Caco-2 (cell line): Measurements from ENCODE around the gene SHMT1. TPM values are rescaled to one million over a fixed set of nuclear protein-coding genes. Genes with fewer than 3 reads are reported as not detected.
A peak's percentile ranks its signal among the peaks of the same experiment; 100 is the strongest.

Source experiments
- BruUV-seq: library from RNA; stranded (reverse); fragments of 400-500 nt; replicated peaks from 2 replicates; lab custom pipeline; 2021; lab: Mats Ljungman, UMichigan
- CTCF ChIA-PET: fragments of 300-600 bp; sonication (Branson Sonifier 250); formaldehyde crosslinking; loops from one replicate; lab custom pipeline; 2022; ENCODE audit warnings: antibody characterized with exemption; lab: Charles Lee
- POLR2A ChIA-PET: fragments of 300-600 bp; sonication (Branson Sonifier 250); formaldehyde crosslinking; loops from one replicate; lab custom pipeline; 2022; ENCODE audit warnings: antibody characterized with exemption; lab: Charles Lee
- DNase-seq, 2 experiments: peaks; one replicate each; pipeline versions ENCODE4 v3.0.0 to v3.0.0-alpha.2; 2020 to 2022
- H3K27me3 ChIP-seq: replicated peaks from 2 replicates; pipeline ENCODE4 v1.6.0; 2011; ENCODE audit warnings: low read length; ENCODE audit not compliant: control insufficient read depth, insufficient read depth
- H3K36me3 ChIP-seq: 2 replicates; pipeline ENCODE4 v1.5.1; 2011; ENCODE audit warnings: low read length; ENCODE audit not compliant: control insufficient read depth, insufficient read depth
- H3K4me1 ChIP-seq: fragments of 250-450 bp; sonication (Bioruptor Pico); 2 replicates; pipeline ENCODE4 v1.5.1; 2020; ENCODE audit warnings: mild to moderate bottlenecking
- H3K4me3 ChIP-seq: 2 replicates; pipeline ENCODE4 v1.5.1; 2011; ENCODE audit warnings: low read depth, mild to moderate bottlenecking, control low read depth, low read length
- H3K9me3 ChIP-seq: fragments of 250-450 bp; sonication (Bioruptor Pico); 2 replicates; pipeline ENCODE4 v1.5.1; 2020; ENCODE audit warnings: mild to moderate bottlenecking, moderate library complexity
- H3K27ac Mint-ChIP-seq: one replicate; pipeline ENCODE4 v1.8.0; 2022; ENCODE audit warnings: mixed read lengths; ENCODE audit not compliant: unreplicated experiment
- H3K27me3 Mint-ChIP-seq: one replicate; pipeline ENCODE4 v1.8.0; 2022; ENCODE audit warnings: mixed read lengths; ENCODE audit not compliant: insufficient read depth, unreplicated experiment
- H3K36me3 Mint-ChIP-seq: one replicate; pipeline ENCODE4 v1.8.0; 2022; ENCODE audit warnings: mild to moderate bottlenecking, mixed read lengths; ENCODE audit not compliant: insufficient read depth, unreplicated experiment
- H3K4me1 Mint-ChIP-seq: one replicate; pipeline ENCODE4 v1.8.0; 2022; ENCODE audit warnings: low read depth, mixed read lengths; ENCODE audit not compliant: unreplicated experiment
- H3K4me3 Mint-ChIP-seq: one replicate; pipeline ENCODE4 v1.8.0; 2022; ENCODE audit warnings: mild to moderate bottlenecking, moderate library complexity, mixed read lengths; ENCODE audit not compliant: unreplicated experiment
- H3K9me3 Mint-ChIP-seq: one replicate; pipeline ENCODE4 v1.8.0; 2022; ENCODE audit warnings: mixed read lengths; ENCODE audit not compliant: unreplicated experiment
- CTCF ChIP-seq, 2 experiments: fragments of 200-600 bp in 1 of 2; IDR thresholded peaks; 1 replicate in 1 of 2; 2 replicates in 1 of 2; pipeline versions ENCODE4 v1.5.1 to v1.8.0; 2011 to 2022; ENCODE audit warnings: antibody characterized with exemption in 1 of 2, control low read depth in 1 of 2, inconsistent platforms in 1 of 2, low read depth in 1 of 2, low read length in 1 of 2, mild to moderate bottlenecking in 1 of 2, moderate library complexity in 1 of 2; ENCODE audit not compliant: insufficient read depth in 1 of 2, severe bottlenecking in 1 of 2, unreplicated experiment in 1 of 2
- intact Hi-C: fragments of 100-400 bp; cut with micrococcal nuclease; formaldehyde crosslinking; loops from one replicate; pipeline ENCODE4 v1.10.0; 2022; ENCODE audit not compliant: unreplicated experiment
- total RNA-seq: library from RNA; stranded (reverse); gene quantifications from 2 replicates; pipeline ENCODE4 v1.2.3, GENCODE V29; 2022

Gene SHMT1
- total RNA-seq, 1 experiment from 2014 or later, result 72.4 TPM

- no TSS peak for BruUV-seq
- no peak for TF ChIP-seq CTCF (IDR thresholded peaks at IDR 0.05; ENCODE audit: insufficient read depth in 1 of 2, low read depth in 1 of 2, low read length in 1 of 2, severe bottlenecking in 1 of 2, unreplicated experiment in 1 of 2)
- no peak overlapping the region for H3K4me3 ChIP-seq
- ChIA-PET POLR2A (no interaction called here), CTCF (no interaction called here)
- no peaks in the 10 kb centered on the region; the same call in 1 of the 2 replicates for H3K36me3 ChIP-seq
- no peaks in the 10 kb centered on the region for H3K9me3 ChIP-seq
- 0 out of 2 replicates have a peak, but pooled peaks cover 4% of the 10 kb centered on the region for H3K4me1 ChIP-seq
- Mint-ChIP-seq H3K27me3 (no peaks in the 10 kb centered on the region), H3K27ac (no peak overlapping the region), H3K36me3 (peaks cover 46% of the 10 kb centered on the region), H3K4me3 (peak overlapping the region; percentile 24), H3K4me1 (peaks cover 7% of the 10 kb centered on the region), H3K9me3 (no peaks in the 10 kb centered on the region)
- H3K27me3 ChIP-seq, result no peaks in the 10 kb centered on the region
- no peak for DNase-seq
- intact Hi-C loops, result loop anchor here (5.0 kb wide), 2 partner anchors 178 to 578 kb away; partner anchors contain the start of gene ALKBH5
Observed at GRCh38 chr17:18360518-18360917, 2.8 kb downstream of the SHMT1 start.

GRCh38 chr17:18356624-18357023, 6.7 kb downstream of the SHMT1 start:
- H3K36me3 ChIP-seq, result peaks cover 2% of the 10 kb centered on the region
- no peaks in the 10 kb centered on the region for H3K9me3 ChIP-seq
- Mint-ChIP-seq H3K4me1 (no peaks in the 10 kb centered on the region), H3K36me3 (peaks cover 75% of the 10 kb centered on the region), H3K4me3 (no peak overlapping the region), H3K27ac (no peak overlapping the region), H3K27me3 (no peaks in the 10 kb centered on the region), H3K9me3 (no peaks in the 10 kb centered on the region)
- no peak for TF ChIP-seq CTCF (IDR thresholded peaks at IDR 0.05; ENCODE audit: insufficient read depth in 1 of 2, low read depth in 1 of 2, low read length in 1 of 2, severe bottlenecking in 1 of 2, unreplicated experiment in 1 of 2)
- ChIA-PET POLR2A (no interaction called here), CTCF (interaction anchor here (0.8 kb wide), 1 partner anchor 109 kb away, joined by 3 read pairs; no protein-coding TSS in a partner anchor)
- no peaks in the 10 kb centered on the region for H3K4me1 ChIP-seq
- DNase-seq, result no peak
- intact Hi-C loops, result no loop called here
- no TSS peak for BruUV-seq
- H3K27me3 ChIP-seq, result no peaks in the 10 kb centered on the region
- H3K4me3 ChIP-seq, result no peak overlapping the region

DNA sequence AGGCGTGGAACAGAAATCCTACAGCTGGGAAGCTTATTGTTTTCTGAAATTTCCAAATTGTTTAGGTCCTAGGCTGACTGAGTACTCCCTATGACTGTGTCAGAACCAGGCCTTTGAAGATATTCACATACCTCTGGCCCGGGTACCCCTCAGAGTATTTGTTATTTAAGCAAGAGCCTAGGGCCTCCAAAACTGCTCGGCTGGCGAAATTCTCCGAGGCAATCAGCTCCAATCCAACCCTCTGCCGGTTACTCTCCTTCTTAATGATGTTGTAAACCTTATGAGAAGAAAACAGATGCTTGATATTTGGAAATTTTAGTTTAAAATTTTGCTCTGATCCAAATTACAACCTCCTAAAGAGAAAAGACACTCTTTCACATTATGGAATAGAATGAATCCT, 9.8 kb downstream of the SHMT1 start:
- no peak for TF ChIP-seq CTCF (IDR thresholded peaks at IDR 0.05; ENCODE audit: insufficient read depth in 1 of 2, low read depth in 1 of 2, low read length in 1 of 2, severe bottlenecking in 1 of 2, unreplicated experiment in 1 of 2)
- H3K27me3 Mint-ChIP-seq, result no peaks in the 10 kb centered on the region
- POLR2A ChIA-PET, result no interaction called here
- Histone ChIP-seq H3K4me3 (no peak overlapping the region), H3K36me3 (peaks cover 2% of the 10 kb centered on the region), H3K4me1 (no peaks in the 10 kb centered on the region), H3K27me3 (no peaks in the 10 kb centered on the region), H3K9me3 (no peaks in the 10 kb centered on the region)
- peaks cover 68% of the 10 kb centered on the region for H3K36me3 Mint-ChIP-seq
- H3K4me1 Mint-ChIP-seq, result no peaks in the 10 kb centered on the region
- no peaks in the 10 kb centered on the region for H3K9me3 Mint-ChIP-seq
- no peak for DNase-seq
- TSS peak; percentile 12 for BruUV-seq
- no peak overlapping the region for H3K4me3 Mint-ChIP-seq
- H3K27ac Mint-ChIP-seq, result no peak overlapping the region
- CTCF ChIA-PET, result no interaction called here
- intact Hi-C loops, result no loop called here
